Neural cell (in vitro differentiated cells): Measurements from ENCODE around the gene ADK. TPM values are rescaled to one million over a fixed set of nuclear protein-coding genes. Genes with fewer than 3 reads are reported as not detected.
A peak's percentile ranks its signal among the peaks of the same experiment; 100 is the strongest.

ENCODE experiments used
- H2AFZ ChIP-seq: fragments of 200-600, 300-800 bp; sonication (generic), shearing (Covaris generic); 2 replicates; pipeline ENCODE4 v1.6.0; 2014; ENCODE audit warnings: low read depth, mild to moderate bottlenecking, antibody characterized with exemption, low read length, moderate library complexity
- H3F3A ChIP-seq: fragments of 200-600 bp; shearing (Covaris generic); 2 replicates; pipeline ENCODE4 v1.6.1; 2016; ENCODE audit warnings: mild to moderate bottlenecking, moderate library complexity, mixed read lengths, antibody characterized with exemption, low read length; ENCODE audit not compliant: insufficient read depth, poor library complexity, severe bottlenecking
- H3K27ac ChIP-seq: fragments of 200-600, 300-800 bp; sonication (generic), shearing (Covaris generic); 2 replicates; pipeline ENCODE4 v1.5.1; 2014; ENCODE audit warnings: mild to moderate bottlenecking, low read length, moderate library complexity
- H3K27me3 ChIP-seq: fragments of 300-800, 200-600 bp; sonication (generic), shearing (Covaris generic); 2 replicates; pipeline ENCODE4 v1.6.0; 2014; ENCODE audit warnings: mild to moderate bottlenecking, low read depth, low read length, moderate library complexity; ENCODE audit not compliant: insufficient read depth
- H3K36me3 ChIP-seq: fragments of 300-800, 200-600 bp; sonication (generic), shearing (Covaris generic); 2 replicates; pipeline ENCODE4 v1.5.1; 2014; ENCODE audit warnings: mild to moderate bottlenecking, antibody characterized with exemption, low read length, moderate library complexity; ENCODE audit not compliant: insufficient read depth
- H3K4me2 ChIP-seq: fragments of 300-800, 200-600 bp; sonication (generic), shearing (Covaris generic); 2 replicates; pipeline ENCODE4 v1.6.0; 2014; ENCODE audit warnings: mild to moderate bottlenecking, low read length
- H3K4me3 ChIP-seq: fragments of 300-800, 200-600 bp; sonication (generic), shearing (Covaris generic); 2 replicates; pipeline ENCODE4 v1.5.1; 2014; ENCODE audit warnings: mild to moderate bottlenecking, low read length, moderate library complexity
- H3K79me2 ChIP-seq: fragments of 200-600 bp; shearing (Covaris generic); replicated peaks from 2 replicates; pipeline ENCODE4 v1.6.0; 2014; ENCODE audit warnings: mild to moderate bottlenecking, low read length, moderate library complexity; ENCODE audit not compliant: insufficient read depth
- H3K9ac ChIP-seq: fragments of 300-800, 200-600 bp; sonication (generic), shearing (Covaris generic); 2 replicates; pipeline ENCODE4 v1.6.1; 2016; ENCODE audit warnings: mild to moderate bottlenecking, low read length, mixed read lengths
- H3K9me2 ChIP-seq: fragments of 200-600 bp; shearing (Covaris generic); 2 replicates; pipeline ENCODE4 v1.6.1; 2016; ENCODE audit warnings: mild to moderate bottlenecking, low read length, mixed read lengths; ENCODE audit not compliant: insufficient read depth
- H3K9me3 ChIP-seq: fragments of 200-600, 300-800 bp; sonication (generic), shearing (Covaris generic); 2 replicates; pipeline ENCODE4 v1.6.1; 2016; ENCODE audit warnings: mild to moderate bottlenecking, mixed run types, low read length, moderate library complexity, mixed read lengths
- H4K20me1 ChIP-seq: fragments of 200-600 bp; shearing (Covaris generic); 2 replicates; pipeline ENCODE4 v1.6.1; 2016; ENCODE audit warnings: mild to moderate bottlenecking, mixed run types; ENCODE audit not compliant: insufficient read depth
- EP300 ChIP-seq: fragments of 450-650 bp; conservative IDR thresholded peaks from 2 replicates; pipeline ENCODE4 v1.6.1; 2014; ENCODE audit warnings: antibody characterized with exemption, mild to moderate bottlenecking, moderate library complexity; ENCODE audit not compliant: poor library complexity, severe bottlenecking
- EZH2 ChIP-seq: fragments of 200-600, 300-800 bp; shearing (Covaris generic), sonication (generic); IDR thresholded peaks from 2 replicates; pipeline ENCODE4 v1.6.1; 2014; ENCODE audit warnings: antibody characterized with exemption, low read length, borderline replicate concordance, mild to moderate bottlenecking; ENCODE audit not compliant: insufficient read depth, poor library complexity, severe bottlenecking
- MXI1 ChIP-seq: fragments of 450-650 bp; conservative IDR thresholded peaks from 2 replicates; pipeline ENCODE4 v1.6.1; 2014; ENCODE audit warnings: antibody characterized with exemption, mild to moderate bottlenecking; ENCODE audit not compliant: poor library complexity, severe bottlenecking
- POLR2AphosphoS5 ChIP-seq: IDR thresholded peaks from 2 replicates; pipeline ENCODE4 v1.6.1; 2012
- RAD21 ChIP-seq: fragments of 450-650 bp; conservative IDR thresholded peaks from 2 replicates; pipeline ENCODE4 v1.6.1; 2014; ENCODE audit warnings: antibody characterized with exemption, mild to moderate bottlenecking, moderate library complexity
- SMC3 ChIP-seq: fragments of 450-650 bp; conservative IDR thresholded peaks from 2 replicates; pipeline ENCODE4 v1.6.1; 2014; ENCODE audit warnings: antibody characterized with exemption, mild to moderate bottlenecking, moderate library complexity; ENCODE audit not compliant: poor library complexity
- TAF1 ChIP-seq: IDR thresholded peaks from 2 replicates; pipeline ENCODE4 v1.6.1; 2012; ENCODE audit warnings: low read depth
- polyA plus RNA-seq: library from polyadenylated mRNA; depleted of rRNA; stranded (reverse); fragments of >200 nt; gene quantifications from 2 replicates; pipeline ENCODE4 v1.2.3, GENCODE V29; 2014
- TF ChIP-seq, protein P1 (sequence below): fragments of 450-650 bp; IDR thresholded peaks from 2 replicates; pipeline ENCODE4 v1.5.1; 2014; ENCODE audit warnings: antibody characterized with exemption, mild to moderate bottlenecking, moderate library complexity; ENCODE audit not compliant: poor library complexity, severe bottlenecking
- TF ChIP-seq, protein P2 (sequence below): IDR thresholded peaks from 2 replicates; pipeline ENCODE4 v1.6.1; 2012; ENCODE audit warnings: borderline replicate concordance

The ADK gene
- polyA plus RNA-seq, 1 donor from 2014 or later: 19.5 TPM

- Histone ChIP-seq H3K9ac (no peak overlapping the region), H3K4me3 (no peak overlapping the region), H3K9me2 (no peaks in the 10 kb centered on the region), H3K4me2 (peak overlapping the region; percentile 5), H2AFZ (no peak overlapping the region), H4K20me1 (no peaks in the 10 kb centered on the region), H3K27me3 (no peaks in the 10 kb centered on the region), H3K27ac (no peak overlapping the region), H3K9me3 (no peaks in the 10 kb centered on the region), H3K36me3 (no peaks in the 10 kb centered on the region), H3K79me2 (no peaks in the 10 kb centered on the region), H3F3A (no peaks in the 10 kb centered on the region)
- TF ChIP-seq POLR2AphosphoS5 (no peak), SMC3 (no peak), EZH2 (no peak), TAF1 (no peak), EP300 (no peak), MXI1 (peak; percentile 43)
- TF ChIP-seq, protein P1, sequence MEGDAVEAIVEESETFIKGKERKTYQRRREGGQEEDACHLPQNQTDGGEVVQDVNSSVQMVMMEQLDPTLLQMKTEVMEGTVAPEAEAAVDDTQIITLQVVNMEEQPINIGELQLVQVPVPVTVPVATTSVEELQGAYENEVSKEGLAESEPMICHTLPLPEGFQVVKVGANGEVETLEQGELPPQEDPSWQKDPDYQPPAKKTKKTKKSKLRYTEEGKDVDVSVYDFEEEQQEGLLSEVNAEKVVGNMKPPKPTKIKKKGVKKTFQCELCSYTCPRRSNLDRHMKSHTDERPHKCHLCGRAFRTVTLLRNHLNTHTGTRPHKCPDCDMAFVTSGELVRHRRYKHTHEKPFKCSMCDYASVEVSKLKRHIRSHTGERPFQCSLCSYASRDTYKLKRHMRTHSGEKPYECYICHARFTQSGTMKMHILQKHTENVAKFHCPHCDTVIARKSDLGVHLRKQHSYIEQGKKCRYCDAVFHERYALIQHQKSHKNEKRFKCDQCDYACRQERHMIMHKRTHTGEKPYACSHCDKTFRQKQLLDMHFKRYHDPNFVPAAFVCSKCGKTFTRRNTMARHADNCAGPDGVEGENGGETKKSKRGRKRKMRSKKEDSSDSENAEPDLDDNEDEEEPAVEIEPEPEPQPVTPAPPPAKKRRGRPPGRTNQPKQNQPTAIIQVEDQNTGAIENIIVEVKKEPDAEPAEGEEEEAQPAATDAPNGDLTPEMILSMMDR: no peak
- TF ChIP-seq, protein P2, sequence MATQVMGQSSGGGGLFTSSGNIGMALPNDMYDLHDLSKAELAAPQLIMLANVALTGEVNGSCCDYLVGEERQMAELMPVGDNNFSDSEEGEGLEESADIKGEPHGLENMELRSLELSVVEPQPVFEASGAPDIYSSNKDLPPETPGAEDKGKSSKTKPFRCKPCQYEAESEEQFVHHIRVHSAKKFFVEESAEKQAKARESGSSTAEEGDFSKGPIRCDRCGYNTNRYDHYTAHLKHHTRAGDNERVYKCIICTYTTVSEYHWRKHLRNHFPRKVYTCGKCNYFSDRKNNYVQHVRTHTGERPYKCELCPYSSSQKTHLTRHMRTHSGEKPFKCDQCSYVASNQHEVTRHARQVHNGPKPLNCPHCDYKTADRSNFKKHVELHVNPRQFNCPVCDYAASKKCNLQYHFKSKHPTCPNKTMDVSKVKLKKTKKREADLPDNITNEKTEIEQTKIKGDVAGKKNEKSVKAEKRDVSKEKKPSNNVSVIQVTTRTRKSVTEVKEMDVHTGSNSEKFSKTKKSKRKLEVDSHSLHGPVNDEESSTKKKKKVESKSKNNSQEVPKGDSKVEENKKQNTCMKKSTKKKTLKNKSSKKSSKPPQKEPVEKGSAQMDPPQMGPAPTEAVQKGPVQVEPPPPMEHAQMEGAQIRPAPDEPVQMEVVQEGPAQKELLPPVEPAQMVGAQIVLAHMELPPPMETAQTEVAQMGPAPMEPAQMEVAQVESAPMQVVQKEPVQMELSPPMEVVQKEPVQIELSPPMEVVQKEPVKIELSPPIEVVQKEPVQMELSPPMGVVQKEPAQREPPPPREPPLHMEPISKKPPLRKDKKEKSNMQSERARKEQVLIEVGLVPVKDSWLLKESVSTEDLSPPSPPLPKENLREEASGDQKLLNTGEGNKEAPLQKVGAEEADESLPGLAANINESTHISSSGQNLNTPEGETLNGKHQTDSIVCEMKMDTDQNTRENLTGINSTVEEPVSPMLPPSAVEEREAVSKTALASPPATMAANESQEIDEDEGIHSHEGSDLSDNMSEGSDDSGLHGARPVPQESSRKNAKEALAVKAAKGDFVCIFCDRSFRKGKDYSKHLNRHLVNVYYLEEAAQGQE: no peak
These were observed 41.6 kb upstream of the ADK start for GRCh38 chr10:74109452-74109851.

DNA sequence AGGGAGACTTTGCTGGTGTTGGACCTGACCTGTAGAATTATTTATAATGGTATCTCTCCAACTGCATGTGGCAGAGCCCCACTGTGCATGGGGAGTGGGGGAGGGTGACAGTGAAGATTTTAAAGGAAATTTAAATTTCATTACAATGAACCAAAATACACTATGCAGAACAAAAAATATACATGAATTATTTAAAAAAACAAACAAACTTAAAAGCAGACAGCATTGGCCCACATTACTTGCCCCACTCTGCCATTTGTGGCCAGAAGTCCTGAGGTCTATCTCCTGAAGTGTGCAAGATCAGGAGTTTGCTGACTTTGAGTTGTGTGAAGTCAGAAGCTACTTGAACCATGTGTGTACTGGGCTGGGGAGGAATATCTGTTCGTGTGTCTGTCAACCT is 40.9 kb upstream of the ADK start:
- H3K4me2 ChIP-seq: peak overlapping the region; percentile 5
- no peak overlapping the region for H3K27ac ChIP-seq
- no peaks in the 10 kb centered on the region for H3K27me3 ChIP-seq
- H2AFZ ChIP-seq: no peak overlapping the region
- H3K36me3 ChIP-seq: no peaks in the 10 kb centered on the region
- no peaks in the 10 kb centered on the region for H4K20me1 ChIP-seq
- no peaks in the 10 kb centered on the region for H3K9me2 ChIP-seq
- H3F3A ChIP-seq: no peaks in the 10 kb centered on the region
- no peak overlapping the region for H3K9ac ChIP-seq
- TF ChIP-seq TAF1 (no peak), EP300 (no peak), EZH2 (no peak), RAD21 (no peak), POLR2AphosphoS5 (no peak), SMC3 (no peak), MXI1 (no peak)
- TF ChIP-seq, protein P1: no peak
- TF ChIP-seq, protein P2: no peak
- no peaks in the 10 kb centered on the region for H3K79me2 ChIP-seq
- H3K4me3 ChIP-seq: no peak overlapping the region
- no peaks in the 10 kb centered on the region for H3K9me3 ChIP-seq
